Neutrophil (primary cell): ENCODE measurements around the gene RDX.

Source experiments
- H3K27ac ChIP-seq: fragments of 200-600 bp; sonication (generic); 2 replicates; pipeline ENCODE4 v1.5.1; 2016; ENCODE audit warnings: mild to moderate bottlenecking, moderate library complexity
- H3K27me3 ChIP-seq: fragments of 200-600 bp; sonication (generic); 2 replicates; pipeline ENCODE4 v1.6.0; 2016; ENCODE audit warnings: mild to moderate bottlenecking
- H3K36me3 ChIP-seq: fragments of 200-600 bp; sonication (generic); 2 replicates; pipeline ENCODE4 v1.5.1; 2017
- H3K4me1 ChIP-seq, 2 experiments: fragments of 200-600 bp in 1 of 2; sonication (generic) in 1 of 2; 1 replicate in 1 of 2; 2 replicates in 1 of 2; pipeline versions ENCODE4 v1.5.1 to v1.6.1; 2013 to 2016; ENCODE audit warnings: low read depth in 1 of 2, low read length in 1 of 2, mild to moderate bottlenecking in 1 of 2, moderate library complexity in 1 of 2; ENCODE audit not compliant: control insufficient read depth in 1 of 2, insufficient read depth in 1 of 2
- H3K4me3 ChIP-seq, 2 experiments: fragments of 200-600 bp in 1 of 2; sonication (generic) in 1 of 2; 1 replicate in 1 of 2; 2 replicates in 1 of 2; pipeline ENCODE4 v1.5.1; 2013 to 2016; ENCODE audit warnings: low read depth in 1 of 2, low read length in 1 of 2, mild to moderate bottlenecking in 1 of 2, moderate library complexity in 1 of 2
- H3K9me3 ChIP-seq: fragments of 200-600 bp; sonication (generic); 2 replicates; pipeline ENCODE4 v1.5.1; 2016
- CTCF ChIP-seq: fragments of 200-600 bp; sonication (generic); IDR thresholded peaks from 2 replicates; pipeline ENCODE4 v1.5.1; 2016; ENCODE audit warnings: antibody characterized with exemption

The RDX gene

GRCh38 chr11:110186867-110187266 lies 109.5 kb downstream of the RDX start:
- Histone ChIP-seq H3K36me3 (no peaks in the 10 kb centered on the region), H3K27ac (no peak overlapping the region), H3K4me1 (no peaks in the 10 kb centered on the region), H3K9me3 (no peaks in the 10 kb centered on the region), H3K4me3 (no peak overlapping the region), H3K27me3 (no peaks in the 10 kb centered on the region)
- no peak for TF ChIP-seq CTCF

DNA sequence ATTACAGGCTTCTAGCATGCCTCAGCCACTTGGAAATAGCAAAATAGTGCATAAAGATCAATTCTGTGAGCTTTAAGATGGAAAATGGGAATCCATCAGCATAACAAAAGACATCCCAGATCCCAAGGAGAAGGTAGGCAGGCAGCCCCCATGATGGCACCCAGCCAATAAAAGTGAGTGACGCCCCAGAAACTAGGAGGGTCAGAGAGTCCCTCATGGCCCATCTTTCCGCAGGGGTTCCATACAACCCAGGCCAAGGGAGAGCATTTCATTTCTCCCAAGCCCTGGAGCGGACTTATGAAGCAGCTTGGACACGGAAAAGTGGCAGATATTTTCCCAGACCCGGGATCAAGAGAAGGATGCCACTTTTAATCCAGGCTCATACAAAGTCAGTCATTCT lies 110.0 kb downstream of the RDX start:
- no peaks in the 10 kb centered on the region for H3K36me3 ChIP-seq
- H3K27ac ChIP-seq, result no peak overlapping the region
- no peaks in the 10 kb centered on the region for H3K4me1 ChIP-seq
- H3K27me3 ChIP-seq, result no peaks in the 10 kb centered on the region
- H3K9me3 ChIP-seq, result no peaks in the 10 kb centered on the region
- H3K4me3 ChIP-seq, result no peak overlapping the region
- no peak for TF ChIP-seq CTCF

- no peak for TF ChIP-seq CTCF
- H3K9me3 ChIP-seq, result no peaks in the 10 kb centered on the region
- H3K4me1 ChIP-seq, result no peaks in the 10 kb centered on the region
- no peaks in the 10 kb centered on the region for H3K27me3 ChIP-seq
- no peaks in the 10 kb centered on the region for H3K36me3 ChIP-seq
- H3K27ac ChIP-seq, result no peak overlapping the region
- no peak overlapping the region for H3K4me3 ChIP-seq
These were observed 110.8 kb downstream of the RDX start for GRCh38 chr11:110185599-110185998.

- H3K27me3 ChIP-seq, result no peaks in the 10 kb centered on the region
- no peak overlapping the region for H3K27ac ChIP-seq
- no peak for TF ChIP-seq CTCF
- no peaks in the 10 kb centered on the region for H3K4me1 ChIP-seq
- H3K9me3 ChIP-seq, result no peaks in the 10 kb centered on the region
- no peaks in the 10 kb centered on the region for H3K36me3 ChIP-seq
- H3K4me3 ChIP-seq, result no peak overlapping the region
These were observed 111.3 kb downstream of the RDX start for GRCh38 chr11:110185121-110185591.

DNA sequence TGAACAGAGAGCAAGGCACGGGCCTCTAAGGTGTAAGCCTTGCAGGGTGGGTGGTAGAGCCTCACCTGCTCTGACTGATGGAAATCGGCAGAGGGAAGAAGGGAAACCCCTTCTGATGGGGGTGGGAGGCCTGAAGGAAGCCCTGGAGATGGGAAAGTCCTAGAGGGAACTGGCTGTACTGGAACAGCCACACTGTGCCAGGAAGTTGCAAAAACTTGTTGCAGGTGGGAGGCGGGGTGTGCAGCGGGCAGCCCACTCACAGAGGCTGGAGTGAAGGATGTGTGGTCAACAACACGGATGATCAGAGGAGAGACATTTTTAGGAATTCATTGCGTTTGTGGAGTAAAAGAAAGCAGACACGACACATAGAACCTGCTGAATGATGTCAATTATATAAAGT lies 112.0 kb downstream of the RDX start:
- Histone ChIP-seq H3K27ac (no peak overlapping the region), H3K4me3 (no peak overlapping the region), H3K9me3 (no peaks in the 10 kb centered on the region), H3K36me3 (no peaks in the 10 kb centered on the region), H3K27me3 (no peaks in the 10 kb centered on the region), H3K4me1 (no peaks in the 10 kb centered on the region)
- TF ChIP-seq CTCF, result no peak

DNA sequence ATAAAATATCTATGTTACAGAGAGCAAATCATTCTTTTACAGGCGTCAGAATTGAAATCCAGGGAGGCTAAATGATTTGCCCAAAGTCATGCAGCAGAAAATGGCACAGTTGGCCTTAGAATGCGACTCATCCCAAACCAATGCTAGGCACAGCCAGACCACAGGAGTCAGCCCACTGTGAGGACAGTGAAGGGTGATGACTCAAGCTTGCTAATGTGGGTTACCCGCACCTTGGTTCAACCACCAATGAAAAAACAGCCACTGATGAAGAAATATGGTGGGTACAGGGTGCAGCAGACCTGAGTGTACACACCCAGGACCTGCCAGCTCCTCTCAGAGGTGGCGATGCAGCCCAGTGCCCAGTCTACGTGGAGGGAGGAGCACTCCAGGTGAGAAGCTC lies 113.5 kb downstream of the RDX start:
- Histone ChIP-seq H3K36me3 (no peaks in the 10 kb centered on the region), H3K27ac (no peak overlapping the region), H3K4me1 (no peaks in the 10 kb centered on the region), H3K9me3 (no peaks in the 10 kb centered on the region), H3K4me3 (no peak overlapping the region), H3K27me3 (no peaks in the 10 kb centered on the region)
- TF ChIP-seq CTCF, result no peak
